Loucy (cell line): ENCODE data around the gene GP5.

Experiments
- H2AFZ ChIP-seq: fragments of 200-600 bp; sonication (generic); 2 replicates; pipeline ENCODE4 v1.6.0; 2016; ENCODE audit warnings: antibody characterized with exemption, mild to moderate bottlenecking, low read length, moderate library complexity
- H3F3A ChIP-seq: fragments of 200-600 bp; 2 replicates; pipeline ENCODE4 v1.6.0; 2016; ENCODE audit warnings: antibody characterized with exemption, low read depth, mild to moderate bottlenecking
- H3K27me3 ChIP-seq: fragments of 200-600 bp; sonication (generic); 2 replicates; pipeline ENCODE4 v1.6.1; 2014; ENCODE audit warnings: low read length, mild to moderate bottlenecking; ENCODE audit not compliant: insufficient read depth, poor library complexity, severe bottlenecking
- H3K36me3 ChIP-seq: fragments of 200-600 bp; sonication (generic); 2 replicates; pipeline ENCODE4 v1.6.1; 2016; ENCODE audit warnings: low read length; ENCODE audit not compliant: insufficient read depth
- H3K4me1 ChIP-seq: fragments of 200-600 bp; sonication (generic); 2 replicates; pipeline ENCODE4 v1.5.1; 2014; ENCODE audit warnings: low read length, mild to moderate bottlenecking; ENCODE audit not compliant: insufficient read depth, poor library complexity, severe bottlenecking
- H3K4me2 ChIP-seq: fragments of 200-600 bp; sonication (generic); 2 replicates; pipeline ENCODE4 v1.6.0; 2014; ENCODE audit warnings: antibody characterized with exemption, low read length, low read depth, mild to moderate bottlenecking; ENCODE audit not compliant: poor library complexity, severe bottlenecking
- H3K4me3 ChIP-seq: fragments of 200-600 bp; sonication (generic); 2 replicates; pipeline ENCODE4 v1.5.1; 2014; ENCODE audit warnings: low read length, mild to moderate bottlenecking, mixed read lengths; ENCODE audit not compliant: poor library complexity, severe bottlenecking
- H3K79me2 ChIP-seq: fragments of 200-600 bp; sonication (generic); 2 replicates; pipeline ENCODE4 v1.6.1; 2014; ENCODE audit warnings: low read length; ENCODE audit not compliant: insufficient read depth
- H3K9ac ChIP-seq: fragments of 200-600 bp; sonication (generic); 2 replicates; pipeline ENCODE4 v1.6.0; 2014; ENCODE audit warnings: mild to moderate bottlenecking, low read depth, low read length, moderate library complexity; ENCODE audit not compliant: poor library complexity, severe bottlenecking
- H3K9me2 ChIP-seq: fragments of 200-600 bp; sonication (generic); replicated peaks from 2 replicates; pipeline ENCODE4 v1.6.1; 2016; ENCODE audit warnings: low read depth, low read length, mixed read lengths
- H3K9me3 ChIP-seq: fragments of 200-600 bp; sonication (generic); 2 replicates; pipeline ENCODE4 v1.6.1; 2014; ENCODE audit warnings: mild to moderate bottlenecking, antibody characterized with exemption, low read length, low read depth; ENCODE audit not compliant: insufficient read depth
- H4K20me1 ChIP-seq: fragments of 200-600 bp; sonication (generic); 2 replicates; pipeline ENCODE4 v1.6.0; 2014; ENCODE audit warnings: antibody characterized with exemption, low read length, mild to moderate bottlenecking; ENCODE audit not compliant: insufficient read depth, poor library complexity, severe bottlenecking
- CTCF ChIP-seq: fragments of 200-600 bp; sonication (generic); conservative IDR thresholded peaks from 2 replicates; pipeline ENCODE4 v1.5.1; 2014; ENCODE audit warnings: mild to moderate bottlenecking, antibody characterized with exemption, low read length
- EZH2phosphoT487 ChIP-seq: fragments of 200-600 bp; IDR thresholded peaks from 2 replicates; pipeline ENCODE4 v1.6.1; 2018; ENCODE audit warnings: antibody characterized with exemption, mild to moderate bottlenecking, moderate library complexity, borderline replicate concordance

Gene GP5

GRCh38 chr3:194446172-194446571 lies 47.1 kb upstream of the GP5 start:
- no peaks in the 10 kb centered on the region for H4K20me1 ChIP-seq
- no peak overlapping the region for H3K9ac ChIP-seq
- H3K4me2 ChIP-seq = no peak overlapping the region
- no peaks in the 10 kb centered on the region for H3K4me1 ChIP-seq
- no peaks in the 10 kb centered on the region for H3K27me3 ChIP-seq
- no peaks in the 10 kb centered on the region for H3K9me3 ChIP-seq
- peaks cover 83% of the 10 kb centered on the region for H3K36me3 ChIP-seq
- H2AFZ ChIP-seq = no peak overlapping the region
- TF ChIP-seq EZH2phosphoT487 = no peak
- no peak for TF ChIP-seq CTCF
- H3K4me3 ChIP-seq = no peak overlapping the region
- no peaks in the 10 kb centered on the region for H3F3A ChIP-seq
- H3K79me2 ChIP-seq = no peaks in the 10 kb centered on the region
- H3K9me2 ChIP-seq = no peaks in the 10 kb centered on the region

- Histone ChIP-seq H4K20me1 (no peaks in the 10 kb centered on the region), H3K4me3 (no peak overlapping the region), H3K9me2 (no peaks in the 10 kb centered on the region), H3K4me1 (peaks cover under 1% of the 10 kb centered on the region), H3K4me2 (no peak overlapping the region), H3K79me2 (no peaks in the 10 kb centered on the region), H3K27me3 (no peaks in the 10 kb centered on the region), H3K9me3 (no peaks in the 10 kb centered on the region), H2AFZ (no peak overlapping the region), H3K36me3 (peaks cover 84% of the 10 kb centered on the region), H3F3A (no peaks in the 10 kb centered on the region), H3K9ac (no peak overlapping the region)
- TF ChIP-seq EZH2phosphoT487 = no peak
- no peak for TF ChIP-seq CTCF
Observed at GRCh38 chr3:194443901-194444300, 44.8 kb upstream of the GP5 start.

- Histone ChIP-seq H3K4me1 (peaks cover 3% of the 10 kb centered on the region), H4K20me1 (no peaks in the 10 kb centered on the region), H3K27me3 (no peaks in the 10 kb centered on the region), H3K9ac (no peak overlapping the region), H2AFZ (no peak overlapping the region), H3F3A (no peaks in the 10 kb centered on the region), H3K36me3 (peaks cover 83% of the 10 kb centered on the region), H3K9me3 (no peaks in the 10 kb centered on the region), H3K4me2 (no peak overlapping the region), H3K9me2 (no peaks in the 10 kb centered on the region), H3K79me2 (no peaks in the 10 kb centered on the region), H3K4me3 (no peak overlapping the region)
- TF ChIP-seq CTCF (no peak), EZH2phosphoT487 (no peak)
Observed at GRCh38 chr3:194440756-194441155, 41.7 kb upstream of the GP5 start.
